ENCODE measurements around the gene ASTN2.

DNA sequence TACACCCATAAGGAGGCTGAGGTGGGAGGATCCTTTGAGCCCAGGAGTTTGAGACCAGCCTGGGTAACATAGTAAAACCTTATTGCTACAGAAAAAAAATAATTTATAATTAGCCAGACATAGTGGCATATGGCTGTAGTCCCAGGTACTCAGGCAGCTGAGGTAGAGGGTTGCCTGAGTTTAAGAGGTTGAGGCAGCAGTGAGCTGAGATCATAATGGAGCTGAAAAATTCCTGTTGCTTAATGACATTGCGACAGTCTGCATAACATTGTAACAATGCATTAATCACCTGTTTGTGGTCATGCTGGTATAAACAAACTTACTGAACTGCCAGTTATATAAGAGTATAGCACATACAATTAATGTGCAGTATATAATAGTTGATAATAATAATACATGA lies 513.6 kb downstream of the ASTN2 start:
- TF ChIP-seq, protein P1, sequence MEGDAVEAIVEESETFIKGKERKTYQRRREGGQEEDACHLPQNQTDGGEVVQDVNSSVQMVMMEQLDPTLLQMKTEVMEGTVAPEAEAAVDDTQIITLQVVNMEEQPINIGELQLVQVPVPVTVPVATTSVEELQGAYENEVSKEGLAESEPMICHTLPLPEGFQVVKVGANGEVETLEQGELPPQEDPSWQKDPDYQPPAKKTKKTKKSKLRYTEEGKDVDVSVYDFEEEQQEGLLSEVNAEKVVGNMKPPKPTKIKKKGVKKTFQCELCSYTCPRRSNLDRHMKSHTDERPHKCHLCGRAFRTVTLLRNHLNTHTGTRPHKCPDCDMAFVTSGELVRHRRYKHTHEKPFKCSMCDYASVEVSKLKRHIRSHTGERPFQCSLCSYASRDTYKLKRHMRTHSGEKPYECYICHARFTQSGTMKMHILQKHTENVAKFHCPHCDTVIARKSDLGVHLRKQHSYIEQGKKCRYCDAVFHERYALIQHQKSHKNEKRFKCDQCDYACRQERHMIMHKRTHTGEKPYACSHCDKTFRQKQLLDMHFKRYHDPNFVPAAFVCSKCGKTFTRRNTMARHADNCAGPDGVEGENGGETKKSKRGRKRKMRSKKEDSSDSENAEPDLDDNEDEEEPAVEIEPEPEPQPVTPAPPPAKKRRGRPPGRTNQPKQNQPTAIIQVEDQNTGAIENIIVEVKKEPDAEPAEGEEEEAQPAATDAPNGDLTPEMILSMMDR (IDR thresholded peaks at IDR 0.05), result no peak
- TF ChIP-seq SMC3 (IDR thresholded peaks at IDR 0.05), result no peak
- TF ChIP-seq POLR2A (IDR thresholded peaks at IDR 0.05; ENCODE audit: low read length), result no peak
- TF ChIP-seq RCOR1 (IDR thresholded peaks at IDR 0.05; ENCODE audit: low read depth, low read length), result no peak
- no peak for TF ChIP-seq BHLHE40 (IDR thresholded peaks at IDR 0.05; ENCODE audit: low read depth, low read length)
- TF ChIP-seq, protein P2, sequence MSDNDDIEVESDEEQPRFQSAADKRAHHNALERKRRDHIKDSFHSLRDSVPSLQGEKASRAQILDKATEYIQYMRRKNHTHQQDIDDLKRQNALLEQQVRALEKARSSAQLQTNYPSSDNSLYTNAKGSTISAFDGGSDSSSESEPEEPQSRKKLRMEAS (IDR thresholded peaks at IDR 0.05), result no peak
- no peak for TF ChIP-seq KDM1A (IDR thresholded peaks at IDR 0.05; ENCODE audit: low read depth)
- TF ChIP-seq KDM5A (IDR thresholded peaks at IDR 0.05), result no peak
